Osteoblast (primary cell): ENCODE results near the gene SHROOM2. TPM values are rescaled to one million over a fixed set of nuclear protein-coding genes. Genes with fewer than 3 reads are reported as not detected.

Experiments
- DNase-seq: peaks from one replicate; pipeline ENCODE4 v3.0.0; 2011; ENCODE audit warnings: low spot score, mixed read lengths; ENCODE audit not compliant: insufficient read length; ENCODE audit errors: missing footprints
- H2AFZ ChIP-seq: 2 replicates; pipeline ENCODE4 v1.6.0; 2011; ENCODE audit warnings: mild to moderate bottlenecking, low read length
- H3K27ac ChIP-seq: 2 replicates; pipeline ENCODE4 v1.5.1; 2011; ENCODE audit warnings: mild to moderate bottlenecking, low read depth, low read length, moderate library complexity
- H3K27me3 ChIP-seq: 2 replicates; pipeline ENCODE4 v1.6.0; 2012; ENCODE audit warnings: mild to moderate bottlenecking, control low read depth, inconsistent platforms, low read length, moderate library complexity; ENCODE audit not compliant: insufficient read depth
- H3K36me3 ChIP-seq: 2 replicates; pipeline ENCODE4 v1.5.1; 2011; ENCODE audit warnings: mild to moderate bottlenecking, low read length, control low read depth, moderate library complexity; ENCODE audit not compliant: insufficient read depth
- H3K4me1 ChIP-seq: 2 replicates; pipeline ENCODE4 v1.5.1; 2011; ENCODE audit warnings: mild to moderate bottlenecking, low read length, control low read depth, moderate library complexity; ENCODE audit not compliant: insufficient read depth
- H3K4me2 ChIP-seq: 2 replicates; pipeline ENCODE4 v1.6.0; 2011; ENCODE audit warnings: mild to moderate bottlenecking, low read length; ENCODE audit not compliant: insufficient read depth
- H3K4me3 ChIP-seq: fragments of 200-600 bp; sonication (generic); 3 replicates; pipeline ENCODE4 v1.5.1; 2012; ENCODE audit warnings: mild to moderate bottlenecking, low read length, inconsistent platforms; ENCODE audit not compliant: insufficient read depth
- H3K79me2 ChIP-seq: 2 replicates; pipeline ENCODE4 v1.6.0; 2012; ENCODE audit warnings: mild to moderate bottlenecking, low read length, control low read depth, inconsistent platforms; ENCODE audit not compliant: insufficient read depth
- H3K9me3 ChIP-seq: 2 replicates; pipeline ENCODE4 v1.5.1; 2011; ENCODE audit warnings: low read depth, low read length, control low read depth
- H4K20me1 ChIP-seq: 2 replicates; pipeline ENCODE4 v1.6.0; 2012; ENCODE audit warnings: mild to moderate bottlenecking, low read length, control low read depth; ENCODE audit not compliant: insufficient read depth
- CTCF ChIP-seq: IDR thresholded peaks from 2 replicates; pipeline ENCODE4 v1.5.1; 2011; ENCODE audit warnings: mild to moderate bottlenecking, low read depth, low read length, moderate library complexity; ENCODE audit errors: extremely low read depth
- total RNA-seq: library from RNA; depleted of rRNA; stranded (reverse); fragments of >200 nt; gene quantifications from 2 replicates; pipeline ENCODE4 v1.2.3, GENCODE V29; 2012

The SHROOM2 gene
- total RNA-seq, 1 donor, result 8.0 TPM

- no peak for TF ChIP-seq CTCF
- H2AFZ ChIP-seq, result no peak overlapping the region
These were observed 37.0 kb upstream of the SHROOM2 start for GRCh38 chrX:9749146-9749692.

GRCh38 chrX:9757366-9757765 is 28.9 kb upstream of the SHROOM2 start:
- Histone ChIP-seq H3K36me3 (no peaks in the 10 kb centered on the region), H3K27me3 (no peaks in the 10 kb centered on the region), H4K20me1 (no peaks in the 10 kb centered on the region), H3K9me3 (no peaks in the 10 kb centered on the region), H3K4me3 (no peak overlapping the region), H3K4me1 (no peaks in the 10 kb centered on the region), H3K4me2 (no peak overlapping the region), H3K79me2 (no peaks in the 10 kb centered on the region), H2AFZ (no peak overlapping the region), H3K27ac (no peak overlapping the region)
- no peak for DNase-seq
- TF ChIP-seq CTCF, result no peak

More at GRCh38 chrX:9749146-9749692, 37.0 kb upstream of the SHROOM2 start:
- Histone ChIP-seq H3K27me3 (no peaks in the 10 kb centered on the region), H3K27ac (no peak overlapping the region), H3K9me3 (no peaks in the 10 kb centered on the region), H3K4me2 (no peak overlapping the region), H3K79me2 (no peaks in the 10 kb centered on the region), H3K4me3 (no peak overlapping the region), H3K4me1 (no peaks in the 10 kb centered on the region), H4K20me1 (no peaks in the 10 kb centered on the region), H3K36me3 (no peaks in the 10 kb centered on the region)
- DNase-seq, result no peak

GRCh38 chrX:9758021-9758638 is 28.1 kb upstream of the SHROOM2 start:
- TF ChIP-seq CTCF, result no peak
- H3K27ac ChIP-seq, result no peak overlapping the region
- H3K4me3 ChIP-seq, result no peak overlapping the region
- H3K79me2 ChIP-seq, result no peaks in the 10 kb centered on the region
- no peak overlapping the region for H2AFZ ChIP-seq
- no peaks in the 10 kb centered on the region for H3K9me3 ChIP-seq
- no peaks in the 10 kb centered on the region for H3K27me3 ChIP-seq
- H3K4me2 ChIP-seq, result no peak overlapping the region
- no peaks in the 10 kb centered on the region for H4K20me1 ChIP-seq
- H3K36me3 ChIP-seq, result no peaks in the 10 kb centered on the region
- DNase-seq, result no peak
- no peaks in the 10 kb centered on the region for H3K4me1 ChIP-seq

GRCh38 chrX:9759337-9759736 is 26.9 kb upstream of the SHROOM2 start:
- no peak for TF ChIP-seq CTCF
- H3K9me3 ChIP-seq, result no peaks in the 10 kb centered on the region
- no peaks in the 10 kb centered on the region for H3K4me1 ChIP-seq
- H2AFZ ChIP-seq, result no peak overlapping the region
- no peak overlapping the region for H3K4me3 ChIP-seq
- H4K20me1 ChIP-seq, result no peaks in the 10 kb centered on the region
- H3K4me2 ChIP-seq, result no peak overlapping the region
- no peaks in the 10 kb centered on the region for H3K27me3 ChIP-seq
- no peak overlapping the region for H3K27ac ChIP-seq
- no peaks in the 10 kb centered on the region for H3K79me2 ChIP-seq
- H3K36me3 ChIP-seq, result no peaks in the 10 kb centered on the region
- no peak for DNase-seq
